ENCODE data around the gene TMEM163. TPM values are rescaled to one million over a fixed set of nuclear protein-coding genes. Genes with fewer than 3 reads are reported as not detected.

The TMEM163 gene
- polyA plus RNA-seq, 1 donor from 2014 or later = 3.5 TPM

DNA sequence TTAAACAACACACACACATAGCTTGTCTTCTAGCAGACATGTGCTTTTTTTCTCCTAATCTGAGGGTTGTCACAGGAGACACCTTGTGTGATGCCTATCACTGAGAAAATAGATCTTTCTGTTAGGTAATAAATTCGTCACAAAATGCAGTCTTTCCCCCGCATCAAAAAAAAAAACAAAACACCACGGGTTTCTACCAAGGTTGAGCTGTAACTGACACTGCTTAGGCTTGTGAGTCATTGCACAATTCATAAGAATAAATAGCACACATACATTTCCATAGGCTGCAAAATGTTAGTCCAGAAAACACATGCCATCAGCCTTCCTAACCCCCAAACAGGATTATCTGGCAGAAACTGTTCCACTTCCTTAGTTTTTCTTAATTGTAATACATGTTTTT, 6.5 kb downstream of the TMEM163 start:
- Histone ChIP-seq H3K9me2 (ENCODE audit: insufficient read depth, low read length) (no peaks in the 10 kb centered on the region), H2AFZ (ENCODE audit: low read depth, low read length) (no peak overlapping the region), H3K36me3 (ENCODE audit: insufficient read depth, low read length) (no peaks in the 10 kb centered on the region), H4K20me1 (ENCODE audit: insufficient read depth) (no peaks in the 10 kb centered on the region), H3K4me3 (ENCODE audit: low read length) (no peak overlapping the region), H3K9ac (ENCODE audit: low read length) (no peak overlapping the region), H3K79me2 (replicated peaks; ENCODE audit: insufficient read depth, low read length) (no peaks in the 10 kb centered on the region), H3K27ac (ENCODE audit: low read length) (no peak overlapping the region), H3K27me3 (ENCODE audit: insufficient read depth, low read depth, low read length) (peaks cover 20% of the 10 kb centered on the region), H3K9me3 (ENCODE audit: low read length) (no peaks in the 10 kb centered on the region), H3F3A (ENCODE audit: insufficient read depth, low read length, poor library complexity, severe bottlenecking) (no peaks in the 10 kb centered on the region), H3K4me2 (ENCODE audit: low read length) (peak overlapping the region; percentile 33)
- TF ChIP-seq MXI1 (conservative IDR thresholded peaks at IDR 0.05; ENCODE audit: poor library complexity, severe bottlenecking) (no peak), TAF1 (IDR thresholded peaks at IDR 0.05; ENCODE audit: low read depth) (no peak), RAD21 (conservative IDR thresholded peaks at IDR 0.05) (no peak), SMC3 (conservative IDR thresholded peaks at IDR 0.05; ENCODE audit: poor library complexity) (no peak), POLR2AphosphoS5 (IDR thresholded peaks at IDR 0.05) (no peak), EZH2 (IDR thresholded peaks at IDR 0.05; ENCODE audit: borderline replicate concordance, insufficient read depth, low read length, poor library complexity, severe bottlenecking) (no peak), EP300 (conservative IDR thresholded peaks at IDR 0.05; ENCODE audit: poor library complexity, severe bottlenecking) (no peak)
- TF ChIP-seq, protein P1, sequence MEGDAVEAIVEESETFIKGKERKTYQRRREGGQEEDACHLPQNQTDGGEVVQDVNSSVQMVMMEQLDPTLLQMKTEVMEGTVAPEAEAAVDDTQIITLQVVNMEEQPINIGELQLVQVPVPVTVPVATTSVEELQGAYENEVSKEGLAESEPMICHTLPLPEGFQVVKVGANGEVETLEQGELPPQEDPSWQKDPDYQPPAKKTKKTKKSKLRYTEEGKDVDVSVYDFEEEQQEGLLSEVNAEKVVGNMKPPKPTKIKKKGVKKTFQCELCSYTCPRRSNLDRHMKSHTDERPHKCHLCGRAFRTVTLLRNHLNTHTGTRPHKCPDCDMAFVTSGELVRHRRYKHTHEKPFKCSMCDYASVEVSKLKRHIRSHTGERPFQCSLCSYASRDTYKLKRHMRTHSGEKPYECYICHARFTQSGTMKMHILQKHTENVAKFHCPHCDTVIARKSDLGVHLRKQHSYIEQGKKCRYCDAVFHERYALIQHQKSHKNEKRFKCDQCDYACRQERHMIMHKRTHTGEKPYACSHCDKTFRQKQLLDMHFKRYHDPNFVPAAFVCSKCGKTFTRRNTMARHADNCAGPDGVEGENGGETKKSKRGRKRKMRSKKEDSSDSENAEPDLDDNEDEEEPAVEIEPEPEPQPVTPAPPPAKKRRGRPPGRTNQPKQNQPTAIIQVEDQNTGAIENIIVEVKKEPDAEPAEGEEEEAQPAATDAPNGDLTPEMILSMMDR (IDR thresholded peaks at IDR 0.05; ENCODE audit: poor library complexity, severe bottlenecking) = no peak
- TF ChIP-seq, protein P2, sequence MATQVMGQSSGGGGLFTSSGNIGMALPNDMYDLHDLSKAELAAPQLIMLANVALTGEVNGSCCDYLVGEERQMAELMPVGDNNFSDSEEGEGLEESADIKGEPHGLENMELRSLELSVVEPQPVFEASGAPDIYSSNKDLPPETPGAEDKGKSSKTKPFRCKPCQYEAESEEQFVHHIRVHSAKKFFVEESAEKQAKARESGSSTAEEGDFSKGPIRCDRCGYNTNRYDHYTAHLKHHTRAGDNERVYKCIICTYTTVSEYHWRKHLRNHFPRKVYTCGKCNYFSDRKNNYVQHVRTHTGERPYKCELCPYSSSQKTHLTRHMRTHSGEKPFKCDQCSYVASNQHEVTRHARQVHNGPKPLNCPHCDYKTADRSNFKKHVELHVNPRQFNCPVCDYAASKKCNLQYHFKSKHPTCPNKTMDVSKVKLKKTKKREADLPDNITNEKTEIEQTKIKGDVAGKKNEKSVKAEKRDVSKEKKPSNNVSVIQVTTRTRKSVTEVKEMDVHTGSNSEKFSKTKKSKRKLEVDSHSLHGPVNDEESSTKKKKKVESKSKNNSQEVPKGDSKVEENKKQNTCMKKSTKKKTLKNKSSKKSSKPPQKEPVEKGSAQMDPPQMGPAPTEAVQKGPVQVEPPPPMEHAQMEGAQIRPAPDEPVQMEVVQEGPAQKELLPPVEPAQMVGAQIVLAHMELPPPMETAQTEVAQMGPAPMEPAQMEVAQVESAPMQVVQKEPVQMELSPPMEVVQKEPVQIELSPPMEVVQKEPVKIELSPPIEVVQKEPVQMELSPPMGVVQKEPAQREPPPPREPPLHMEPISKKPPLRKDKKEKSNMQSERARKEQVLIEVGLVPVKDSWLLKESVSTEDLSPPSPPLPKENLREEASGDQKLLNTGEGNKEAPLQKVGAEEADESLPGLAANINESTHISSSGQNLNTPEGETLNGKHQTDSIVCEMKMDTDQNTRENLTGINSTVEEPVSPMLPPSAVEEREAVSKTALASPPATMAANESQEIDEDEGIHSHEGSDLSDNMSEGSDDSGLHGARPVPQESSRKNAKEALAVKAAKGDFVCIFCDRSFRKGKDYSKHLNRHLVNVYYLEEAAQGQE (IDR thresholded peaks at IDR 0.05; ENCODE audit: borderline replicate concordance) = no peak

DNA sequence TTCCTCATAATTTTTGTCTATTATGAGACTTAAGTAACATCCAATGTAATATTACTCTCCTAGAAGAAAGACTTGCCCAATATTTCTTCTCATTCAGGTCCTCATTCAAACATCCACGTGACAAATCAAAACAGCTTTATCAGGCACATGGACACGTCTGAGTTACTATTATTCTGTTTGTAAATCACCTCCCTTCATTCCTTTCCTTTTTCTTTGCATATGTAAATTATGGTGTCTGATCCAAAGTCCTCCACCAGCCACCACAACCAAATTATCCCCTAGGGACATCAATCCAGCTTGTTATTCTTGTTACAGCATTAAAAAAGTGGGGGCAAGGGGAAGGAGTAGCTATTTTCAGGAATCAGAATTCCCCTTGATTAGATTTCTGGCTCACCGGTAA, 7.1 kb downstream of the TMEM163 start:
- H3F3A ChIP-seq (ENCODE audit: insufficient read depth, low read length, poor library complexity, severe bottlenecking) = no peaks in the 10 kb centered on the region
- TF ChIP-seq TAF1 (IDR thresholded peaks at IDR 0.05; ENCODE audit: low read depth) (no peak), SMC3 (conservative IDR thresholded peaks at IDR 0.05; ENCODE audit: poor library complexity) (no peak), EP300 (conservative IDR thresholded peaks at IDR 0.05; ENCODE audit: poor library complexity, severe bottlenecking) (no peak), POLR2AphosphoS5 (IDR thresholded peaks at IDR 0.05) (no peak), MXI1 (conservative IDR thresholded peaks at IDR 0.05; ENCODE audit: poor library complexity, severe bottlenecking) (no peak), EZH2 (IDR thresholded peaks at IDR 0.05; ENCODE audit: borderline replicate concordance, insufficient read depth, low read length, poor library complexity, severe bottlenecking) (no peak)
- TF ChIP-seq, protein P2 (IDR thresholded peaks at IDR 0.05; ENCODE audit: borderline replicate concordance) = no peak
- H2AFZ ChIP-seq (ENCODE audit: low read depth, low read length) = no peak overlapping the region
- peak overlapping the region; percentile 33 for H3K4me2 ChIP-seq (ENCODE audit: low read length)
- no peaks in the 10 kb centered on the region for H3K9me2 ChIP-seq (ENCODE audit: insufficient read depth, low read length)
- H3K9ac ChIP-seq (ENCODE audit: low read length) = no peak overlapping the region
- peaks cover 14% of the 10 kb centered on the region for H3K27me3 ChIP-seq (ENCODE audit: insufficient read depth, low read depth, low read length)
- H3K27ac ChIP-seq (ENCODE audit: low read length) = no peak overlapping the region
- H3K36me3 ChIP-seq (ENCODE audit: insufficient read depth, low read length) = no peaks in the 10 kb centered on the region
- no peak overlapping the region for H3K4me3 ChIP-seq (ENCODE audit: low read length)
- no peaks in the 10 kb centered on the region for H4K20me1 ChIP-seq (ENCODE audit: insufficient read depth)
- no peaks in the 10 kb centered on the region for H3K9me3 ChIP-seq (ENCODE audit: low read length)
- no peaks in the 10 kb centered on the region for H3K79me2 ChIP-seq (replicated peaks; ENCODE audit: insufficient read depth, low read length)
